NCI-H82 (cell line): ENCODE measurements around the gene SMG1.
"Not testable (repeated sequence)": the region's sequence is repeated elsewhere in the genome, so short reads cannot be mapped to it uniquely, and the experiment has no call there.

Experiments
- DNase-seq: peaks from one replicate; lab custom pipeline; 2025; lab: John Stamatoyannopoulos, UW

The SMG1 gene

DNA sequence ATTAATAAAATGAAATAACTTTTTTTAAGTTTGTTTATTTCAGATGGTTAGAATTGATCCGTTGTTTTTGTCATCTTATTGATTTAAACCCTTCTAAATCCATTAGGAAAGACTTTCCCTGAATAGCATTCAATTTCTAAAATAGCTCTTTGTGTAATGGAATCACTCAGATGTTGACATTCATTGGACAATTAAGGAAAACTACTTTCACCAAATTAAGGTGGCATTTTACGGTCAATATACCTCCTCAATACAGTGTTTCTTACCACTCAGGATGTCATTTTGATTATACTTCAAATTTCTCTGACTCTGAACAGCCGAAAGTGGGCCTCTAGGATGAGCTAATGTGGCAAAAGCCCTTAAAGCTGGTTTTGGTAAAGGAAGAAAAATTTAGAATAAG, 126.7 kb downstream of the SMG1 start:
- no peak for DNase-seq

DNA sequence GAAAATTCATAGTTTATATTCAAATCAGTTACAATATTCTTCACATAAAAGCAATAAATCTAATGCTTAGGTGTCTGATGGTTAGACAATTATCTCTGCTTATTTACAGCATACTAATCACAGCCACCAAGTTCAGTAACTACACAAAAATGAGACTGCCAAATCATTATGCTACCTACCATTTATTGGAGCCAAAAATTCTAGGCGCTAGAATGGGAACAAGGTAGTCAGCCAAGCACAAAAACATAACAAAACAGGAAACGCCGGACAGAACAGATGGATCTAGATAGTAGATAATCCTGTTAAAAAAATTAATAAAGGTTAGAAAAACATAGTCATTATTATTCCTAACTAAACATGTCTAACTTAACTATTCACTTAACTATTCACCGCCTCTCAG, 128.5 kb downstream of the SMG1 start:
- DNase-seq: no peak

DNA sequence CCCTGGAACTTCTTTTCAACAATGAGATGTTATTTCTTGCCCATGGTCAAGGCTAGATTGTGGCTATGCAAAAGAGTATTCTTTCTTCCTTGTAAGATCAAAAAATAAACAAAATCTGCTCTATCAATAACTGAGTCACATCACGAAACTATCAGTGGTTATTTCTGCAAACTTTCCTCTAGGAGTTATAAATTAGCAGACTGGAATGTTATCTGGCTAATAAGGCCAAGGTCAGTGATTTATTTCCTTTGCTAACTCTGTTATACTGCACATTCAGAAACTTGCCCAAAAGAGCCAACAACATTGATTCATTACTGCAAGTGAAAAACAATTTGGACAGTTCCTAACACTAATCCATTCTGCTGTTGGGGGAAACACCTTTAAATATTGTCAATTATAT, 129.8 kb downstream of the SMG1 start:
- DNase-seq: no peak

DNA sequence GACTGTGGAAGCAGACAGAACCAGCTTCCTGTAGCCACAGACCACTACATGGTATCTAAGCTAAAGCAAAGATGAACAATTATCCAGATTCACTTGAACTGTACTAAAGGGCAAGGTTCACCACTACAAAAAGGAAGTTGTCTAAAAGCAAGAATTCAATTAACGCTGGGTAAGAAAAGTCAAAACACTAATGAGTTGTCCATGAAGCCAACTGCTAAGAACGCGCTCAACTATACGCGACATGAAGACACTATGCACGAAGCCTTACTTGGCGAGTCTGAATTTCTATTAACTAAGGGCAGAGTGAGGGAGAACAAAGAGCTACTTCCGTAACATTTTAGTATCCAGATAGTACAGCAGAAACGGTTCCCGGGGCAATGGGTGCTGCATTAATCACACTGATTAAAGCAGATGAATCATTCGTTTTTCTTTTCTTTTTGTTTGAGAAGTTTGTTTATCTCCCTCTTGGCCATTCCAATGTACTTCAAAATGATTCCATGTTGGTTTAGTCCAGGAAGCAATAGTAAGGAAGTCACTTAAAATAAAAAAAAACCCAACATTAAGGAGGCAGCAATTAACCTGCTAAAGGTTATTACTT, 133.3 kb downstream of the SMG1 start:
- no peak for DNase-seq

DNA sequence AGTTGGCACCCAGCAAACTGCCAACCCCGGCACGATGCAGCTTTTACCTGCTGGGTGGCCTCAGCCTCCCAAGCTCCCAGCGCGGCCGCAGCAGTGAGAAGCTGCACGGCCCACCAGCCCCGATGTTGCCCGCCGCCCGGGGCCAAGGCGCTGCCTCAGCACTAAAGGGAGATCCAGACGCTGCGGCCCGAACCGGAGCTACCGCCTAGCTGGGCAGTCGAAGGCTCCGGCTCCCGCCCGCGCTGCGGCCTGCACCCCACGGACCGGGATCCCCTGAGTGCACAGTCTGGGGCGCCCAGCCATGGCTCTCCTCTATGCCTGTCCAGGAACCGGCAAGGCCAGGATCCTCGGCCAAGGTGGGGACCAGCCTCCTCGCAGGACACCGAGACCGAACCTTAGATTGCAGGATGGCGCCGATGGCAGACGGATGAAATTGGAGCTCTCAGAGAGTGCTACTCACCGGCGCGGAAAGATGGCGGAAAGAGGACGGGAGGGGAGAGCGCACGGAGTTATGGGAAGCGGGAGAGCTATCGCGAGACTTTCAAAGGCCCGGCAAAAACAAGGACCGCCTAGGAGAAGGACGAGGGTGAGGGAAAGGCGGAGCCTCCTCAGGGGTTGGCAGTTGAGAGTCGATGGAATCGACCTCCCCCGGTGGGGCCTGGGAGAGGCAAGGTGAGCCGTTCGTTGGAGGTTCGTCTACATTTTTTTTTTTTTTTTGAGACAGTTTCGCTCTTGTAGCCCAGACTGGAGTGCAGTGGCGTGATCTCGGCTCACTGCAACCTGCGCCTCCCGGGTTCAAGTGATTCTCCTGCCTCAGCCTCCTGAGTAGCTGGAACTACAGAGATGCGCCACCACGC, 136.1 kb downstream of the SMG1 start, which contains the start of gene RPS15A:
TSS of gene RPS15A (minus strand) at position 485 of the 857 bp plus-strand sequence. CDS start 1,221 bp downstream, outside the sequence.
- peak; percentile 99 for DNase-seq

DNA sequence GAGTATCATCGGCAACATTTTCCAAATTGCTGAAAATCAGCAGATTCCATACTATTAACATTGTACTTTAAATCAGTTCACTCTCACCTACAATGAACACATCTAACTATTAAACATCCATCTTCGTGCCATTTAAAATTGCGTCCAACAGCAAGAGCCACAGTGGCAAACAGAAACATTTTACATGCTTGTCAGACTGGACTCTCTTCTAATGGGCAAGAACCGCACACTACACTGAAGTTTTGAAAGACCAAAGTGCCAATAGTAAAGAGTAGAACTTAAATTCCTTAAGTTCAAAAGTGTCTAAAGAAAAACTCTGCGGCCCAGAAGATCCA, 136.7 kb downstream of the SMG1 start:
- no peak for DNase-seq

DNA sequence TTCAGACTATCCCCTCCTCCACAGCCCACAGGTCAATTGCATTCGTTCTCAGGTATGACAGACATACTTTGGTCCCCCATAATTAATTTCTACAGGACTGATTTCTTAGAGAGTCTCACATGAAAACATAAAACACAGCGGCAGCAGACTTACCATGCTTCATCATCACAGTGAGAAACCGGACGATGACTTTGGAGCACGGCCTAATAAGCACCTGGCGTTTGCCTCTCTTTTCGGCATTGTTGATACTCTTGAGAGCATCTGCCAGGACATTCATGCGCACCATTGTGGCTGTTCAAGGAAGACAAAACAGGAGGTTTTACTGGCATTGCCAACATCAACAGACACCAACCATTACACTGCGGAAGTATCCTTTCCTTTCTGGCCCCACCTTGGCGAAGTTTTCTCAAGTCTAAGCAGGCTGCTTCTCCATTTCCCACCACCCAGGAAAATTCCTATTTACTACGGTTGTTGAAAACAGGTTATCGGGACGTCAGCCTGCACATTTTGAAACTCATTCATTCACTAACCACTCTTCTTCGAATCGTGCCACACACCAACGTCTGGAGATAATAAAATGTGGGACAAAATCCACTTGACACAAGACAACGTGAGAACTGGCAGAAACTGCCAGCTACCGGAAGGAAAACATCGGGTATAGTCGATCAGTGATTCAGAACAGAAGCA, 137.2 kb downstream of the SMG1 start:
- DNase-seq: no peak

DNA sequence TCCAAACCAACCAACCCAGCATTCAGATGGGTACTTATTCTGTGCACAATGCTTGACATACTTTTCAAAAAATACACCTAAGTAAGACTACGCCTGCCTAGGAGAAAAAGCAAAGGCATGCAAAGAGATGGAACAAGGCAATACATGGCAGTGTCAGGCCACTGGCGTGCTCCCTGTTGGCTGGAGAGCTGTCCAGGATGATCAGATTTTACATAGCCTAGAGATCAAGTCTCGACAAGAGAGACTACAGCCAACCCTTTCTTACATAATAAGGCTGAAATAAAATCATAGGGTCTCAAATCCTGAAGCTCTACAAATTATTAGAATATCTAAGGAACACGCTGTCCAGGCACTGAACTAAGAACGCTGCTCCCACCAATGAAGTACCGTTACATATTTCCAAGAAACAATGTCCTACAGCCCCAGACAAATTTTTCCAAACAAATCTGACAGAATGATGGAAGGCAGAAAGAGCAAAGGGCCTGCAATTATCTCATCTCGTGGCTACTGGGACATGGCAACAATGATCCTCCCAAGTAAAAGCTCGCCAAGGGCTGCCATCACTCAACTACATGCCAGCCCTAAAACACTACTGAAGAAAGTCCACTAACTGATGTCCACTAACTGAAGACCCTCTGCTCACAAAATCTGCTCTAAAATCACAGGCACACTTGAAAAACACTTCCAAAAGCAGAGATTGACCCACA, 141.1 kb downstream of the SMG1 start:
- DNase-seq: no peak

DNA sequence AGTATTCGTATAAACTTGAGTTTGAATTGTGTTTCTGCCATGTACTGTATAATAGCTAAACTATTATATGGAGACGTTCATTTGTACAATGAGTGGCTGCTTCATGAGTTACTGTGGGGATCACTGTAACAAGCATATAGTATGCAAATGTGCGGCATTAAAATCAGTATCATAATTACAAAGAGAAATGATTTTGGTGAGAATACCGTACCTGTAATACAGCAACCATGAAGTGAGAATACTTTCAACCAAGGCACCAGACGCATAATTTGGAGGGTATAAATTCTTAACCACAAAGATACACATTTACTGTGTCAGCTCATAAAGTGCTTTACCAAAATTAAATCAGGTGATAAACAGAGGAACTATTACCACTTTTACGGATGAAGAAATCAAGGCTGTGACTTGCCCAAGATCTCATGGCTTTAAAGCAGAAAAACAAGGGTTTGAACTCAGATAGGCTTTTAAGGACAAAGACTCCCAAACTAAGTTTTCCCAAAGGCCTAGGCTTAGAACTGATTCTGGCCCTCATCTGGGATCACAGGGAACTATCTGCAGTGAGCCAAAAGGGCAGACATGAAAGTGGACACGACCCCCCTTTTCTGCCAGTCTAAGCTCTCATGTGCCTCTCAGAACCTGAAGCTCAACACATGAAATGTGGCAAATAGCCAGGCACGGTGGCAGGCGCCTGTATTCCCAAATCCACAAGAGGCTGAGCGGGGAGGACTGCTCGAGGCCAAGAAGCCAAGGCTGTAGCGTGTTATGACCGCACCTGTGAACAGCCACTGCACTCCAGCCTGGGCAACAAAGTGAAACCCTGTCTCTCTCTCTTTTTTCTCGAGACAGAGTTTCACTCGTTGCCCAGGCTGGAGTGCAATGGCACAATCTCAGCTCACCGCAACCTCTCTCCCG, 142.5 kb downstream of the SMG1 start:
- DNase-seq: no peak

DNA sequence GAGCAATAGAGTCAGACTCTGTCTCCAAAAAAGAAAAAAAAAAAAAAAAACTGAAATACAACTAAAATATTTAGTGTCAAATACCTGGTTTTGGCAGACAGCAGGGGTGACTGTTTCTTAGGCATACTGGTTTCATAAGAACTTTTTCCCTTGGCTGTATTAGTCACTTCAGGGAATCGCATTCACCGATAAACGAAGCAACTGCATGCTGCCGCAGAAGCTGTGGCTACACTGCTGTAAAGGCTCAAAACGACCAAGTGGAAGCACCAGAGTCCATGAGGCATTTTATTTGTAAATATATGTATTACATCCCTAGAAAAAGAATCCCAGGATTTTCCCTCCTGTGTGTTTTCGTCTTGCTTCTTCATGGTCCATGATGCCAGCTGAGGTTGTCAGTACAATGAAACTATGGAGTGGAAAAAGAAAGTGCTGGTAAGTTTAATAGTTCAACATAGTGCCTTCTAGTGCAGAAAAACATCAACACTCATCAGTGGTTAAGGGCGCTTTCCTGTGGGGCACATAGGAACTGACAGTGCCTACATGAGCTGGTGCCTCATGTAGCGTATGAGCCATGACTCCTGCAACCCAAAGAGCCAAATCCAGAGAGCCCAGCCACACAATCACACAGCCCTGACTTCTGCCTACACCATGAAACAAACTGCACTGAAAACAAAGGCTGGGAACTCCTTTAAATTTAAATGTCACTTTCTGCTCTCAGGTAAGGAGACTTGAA, 143.3 kb downstream of the SMG1 start:
- DNase-seq: no peak

DNA sequence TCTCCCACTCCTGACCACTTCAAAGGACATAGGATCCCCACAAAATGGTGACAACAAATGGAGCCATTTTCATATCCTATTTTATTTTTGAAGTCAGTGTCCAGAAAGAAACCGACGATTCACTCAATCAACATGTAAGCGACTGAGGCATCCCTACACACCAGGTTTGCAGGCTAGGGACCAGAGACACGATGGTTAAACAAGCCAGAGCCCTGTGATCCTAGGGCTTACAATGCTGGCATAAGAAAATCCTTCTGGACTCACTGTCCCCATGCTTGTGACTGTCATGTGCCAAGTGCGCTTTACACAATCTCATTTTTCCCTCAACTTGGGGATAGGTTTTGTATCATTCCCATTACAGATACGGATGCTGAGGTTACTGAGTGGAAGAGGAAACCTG, 145.0 kb downstream of the SMG1 start:
- DNase-seq: not testable (repeated sequence)

DNA sequence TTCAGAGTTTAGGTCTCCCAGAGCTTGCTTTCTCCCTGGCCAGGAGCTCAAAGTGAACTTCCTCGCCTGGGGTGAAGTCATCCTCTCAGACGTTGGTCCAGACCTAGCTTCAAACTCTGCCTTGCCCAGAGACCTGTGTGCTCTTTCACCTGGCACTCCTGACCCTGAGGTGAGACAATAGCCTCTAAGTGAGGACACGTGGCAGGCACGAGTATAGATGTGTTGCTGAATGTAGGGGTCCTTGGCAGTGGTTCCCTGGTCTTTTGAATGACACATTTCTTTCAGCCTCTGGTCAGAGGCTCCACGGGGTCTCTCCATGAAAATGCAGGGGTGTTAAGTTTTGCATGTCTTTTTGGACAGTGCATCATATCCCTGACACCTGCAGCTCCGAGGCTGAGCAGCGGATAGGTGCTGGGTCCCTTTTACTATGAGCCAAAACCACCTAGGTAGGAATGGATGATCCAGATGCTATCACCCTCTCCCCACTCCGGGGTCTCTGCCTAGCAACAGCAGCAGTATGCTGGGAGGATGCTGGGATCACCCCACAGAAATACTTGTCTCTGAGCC, 145.7 kb downstream of the SMG1 start:
- not testable (repeated sequence) for DNase-seq

DNA sequence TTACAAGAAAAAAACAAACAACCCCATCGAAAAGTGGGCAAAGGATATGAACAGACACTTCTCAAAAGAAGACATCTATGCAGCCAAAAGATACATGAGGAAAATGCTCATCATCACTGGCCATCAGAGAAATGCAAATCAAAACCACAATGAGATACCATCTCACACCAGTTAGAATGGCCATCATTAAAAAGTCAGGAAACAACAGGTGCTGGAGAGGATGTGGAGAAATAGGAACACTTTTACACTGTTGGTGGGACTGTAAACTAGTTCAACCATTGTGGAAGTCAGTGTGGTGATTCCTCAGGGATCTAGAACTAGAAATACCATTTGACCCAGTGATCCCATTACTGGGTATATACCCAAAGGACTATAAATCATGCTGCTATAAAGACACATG, 148.5 kb downstream of the SMG1 start:
- DNase-seq: not testable (repeated sequence)

DNA sequence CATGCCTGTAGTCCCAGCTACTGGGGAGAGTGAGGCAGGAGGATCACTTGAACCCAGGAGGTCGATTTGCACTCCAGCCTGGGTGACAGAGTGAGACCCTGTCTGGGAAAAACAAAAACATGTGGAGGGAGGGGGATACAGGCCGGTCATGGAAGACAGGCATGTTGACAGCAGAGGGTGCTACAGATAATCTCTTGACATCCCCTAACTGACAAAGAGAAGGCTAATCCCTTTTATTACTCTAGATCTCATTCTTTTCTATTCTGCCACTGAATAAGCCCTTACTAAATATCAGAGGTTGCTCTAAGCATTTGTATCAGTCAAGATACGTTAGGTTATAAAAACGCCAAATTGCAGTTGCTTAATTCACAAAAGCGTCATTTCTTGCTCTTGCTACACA, 149.9 kb downstream of the SMG1 start:
- DNase-seq: peak; percentile 79

DNA sequence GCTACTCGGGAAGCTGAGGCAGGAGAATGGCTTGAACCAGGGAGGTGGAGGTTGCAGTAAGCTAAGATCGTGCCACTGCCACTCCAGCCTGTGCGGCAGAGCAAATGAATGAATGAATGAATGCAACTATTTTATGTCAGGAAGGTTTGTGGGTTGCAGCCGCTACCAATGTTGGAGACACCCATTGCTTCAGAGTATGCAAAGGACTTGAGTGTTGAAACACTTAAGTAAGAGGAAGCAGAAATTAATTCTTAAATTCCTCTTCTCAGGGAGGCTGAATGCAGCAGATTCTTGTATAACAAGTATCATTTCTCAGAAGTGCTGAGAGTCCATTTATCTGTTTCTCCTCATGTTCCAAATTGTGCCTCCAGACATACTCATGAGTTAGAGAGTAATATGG, 151.6 kb downstream of the SMG1 start:
- DNase-seq: not testable (repeated sequence)

DNA sequence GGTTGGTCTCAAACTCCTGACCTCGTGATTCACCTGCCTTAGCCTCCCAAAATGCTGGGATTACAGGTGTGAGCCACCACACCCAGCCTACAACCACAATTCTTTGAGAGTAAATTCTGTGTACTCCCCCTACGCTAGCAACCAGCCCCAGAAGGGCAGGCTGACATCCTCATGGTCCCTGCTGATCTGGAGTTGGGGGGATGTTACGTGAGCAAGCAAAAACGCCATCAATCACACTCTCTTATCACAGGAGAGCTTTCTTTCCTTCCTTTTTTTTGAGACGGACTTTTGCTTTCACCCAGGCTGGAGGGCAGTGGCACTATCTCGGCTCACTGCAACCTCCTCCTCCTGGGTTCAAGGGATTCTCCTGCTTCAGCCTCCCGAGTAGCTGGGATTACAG, 154.0 kb downstream of the SMG1 start:
- DNase-seq: not testable (repeated sequence)

DNA sequence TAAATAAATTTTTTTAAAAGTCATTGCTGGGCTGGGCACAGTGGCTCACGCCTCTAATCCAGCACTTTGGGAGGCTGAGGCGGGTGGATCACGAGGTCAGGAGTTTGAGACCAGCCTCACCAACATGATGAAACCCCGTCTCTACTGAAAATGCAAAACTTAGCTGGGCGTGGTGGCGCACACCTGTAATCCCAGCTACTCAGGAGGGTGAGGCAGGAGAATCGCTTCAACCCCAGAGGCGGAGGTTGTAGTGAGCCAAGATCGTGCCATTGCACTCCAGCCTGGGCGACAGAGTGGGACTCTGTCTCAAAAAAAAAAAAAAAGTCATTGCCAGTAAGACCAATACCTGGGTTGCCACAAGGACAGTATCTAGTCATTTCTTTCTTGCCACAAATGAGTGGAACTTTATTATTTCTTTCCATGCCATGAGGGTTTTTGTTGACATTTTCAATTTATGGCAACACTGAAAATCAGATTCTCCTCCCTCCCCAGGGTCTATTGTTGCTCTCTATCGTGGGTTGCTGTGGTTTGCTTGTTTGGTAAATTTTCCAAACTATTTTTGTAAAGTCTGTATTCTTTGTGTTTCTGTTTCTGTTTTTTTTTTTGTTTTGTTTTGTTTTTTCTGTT, 155.8 kb downstream of the SMG1 start:
- not testable (repeated sequence) for DNase-seq

DNA sequence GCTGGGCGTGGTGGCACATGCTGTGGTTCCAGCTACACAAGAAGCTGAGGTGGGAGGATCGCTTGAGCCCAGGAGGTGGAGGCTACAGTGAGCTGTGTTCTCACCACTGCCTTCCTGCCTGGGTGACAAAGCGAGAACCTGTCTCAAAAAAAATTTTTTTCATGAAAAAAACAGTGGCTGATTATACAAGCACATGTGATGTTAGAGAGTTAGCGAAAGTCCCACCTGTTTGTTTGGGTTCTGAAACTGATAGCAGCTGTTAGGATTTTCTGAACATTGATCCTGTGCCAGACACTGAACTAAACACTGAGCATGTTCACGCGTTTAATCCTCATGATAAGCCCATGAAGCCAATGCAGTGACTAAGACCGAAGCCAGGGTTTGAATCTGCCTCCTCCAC, 159.0 kb downstream of the SMG1 start:
- peak; percentile 59 for DNase-seq

DNA sequence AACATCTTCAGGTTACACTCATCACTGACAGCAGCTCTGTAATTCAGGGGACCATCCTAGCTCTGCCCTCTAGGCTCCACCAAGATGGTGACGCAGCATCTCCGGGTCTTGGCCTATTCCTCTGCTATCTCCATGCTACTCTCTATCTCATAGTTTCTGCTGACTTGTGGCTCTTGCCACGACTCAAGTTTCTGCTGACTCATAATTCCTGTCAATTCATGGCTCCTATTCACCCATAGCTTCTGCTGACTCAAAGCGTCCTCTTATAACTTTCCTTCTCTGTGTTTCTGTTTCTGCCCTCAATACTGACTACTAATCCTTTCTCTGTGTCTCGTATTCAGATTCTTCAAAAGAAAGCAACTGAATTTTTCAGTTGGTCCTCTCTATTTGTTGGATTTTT, 163.5 kb downstream of the SMG1 start:
- DNase-seq: not testable (repeated sequence)
